ENCODE measurements around the gene CCNL2. TPM values are rescaled to one million over a fixed set of nuclear protein-coding genes. Genes with fewer than 3 reads are reported as not detected.

CCNL2 gene
- total RNA-seq, 1 donor from 2014 or later = 134 TPM

DNA sequence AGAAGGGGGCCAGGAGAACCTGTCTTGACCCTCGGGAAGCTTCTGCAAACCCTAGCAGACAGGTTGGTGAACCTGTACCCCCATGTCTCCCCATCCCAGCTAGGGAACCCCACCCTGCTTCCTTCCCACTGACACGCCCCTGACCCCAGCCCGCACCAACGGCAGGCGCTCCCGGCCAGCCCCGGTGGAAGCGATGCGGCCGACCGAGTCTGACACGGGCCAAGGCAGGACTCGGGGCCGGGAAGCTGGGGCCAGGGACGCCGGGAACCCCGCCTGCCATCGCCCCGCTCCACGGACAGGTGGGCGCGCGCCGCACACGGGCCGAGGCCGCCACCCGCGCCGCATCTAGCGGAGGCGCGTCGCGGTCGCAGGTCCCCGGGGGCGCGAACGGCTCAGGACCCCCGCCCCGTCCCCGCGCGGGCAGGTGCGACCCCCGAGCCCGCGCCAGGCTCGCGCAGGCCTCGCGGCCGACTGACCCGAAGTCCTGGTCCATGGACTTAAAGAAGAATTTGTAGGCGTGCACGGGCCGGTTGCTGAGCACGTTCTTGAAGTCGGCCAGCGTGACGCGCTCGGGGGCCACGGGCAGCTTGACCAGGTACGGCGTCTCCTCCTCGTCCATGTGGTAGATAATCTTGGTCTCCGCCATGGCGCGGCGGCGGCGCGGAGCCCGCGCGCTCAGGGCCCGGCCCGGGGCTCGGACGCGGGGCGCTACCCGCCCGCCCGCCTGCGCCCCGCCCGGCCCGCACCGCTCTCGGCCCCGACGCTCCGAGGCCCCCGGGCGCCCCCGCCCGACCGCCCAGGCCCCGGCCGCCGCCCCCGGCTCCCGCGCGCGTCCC lies 50.5 kb downstream of the CCNL2 start:
- DNase-seq (ENCODE audit: low read depth) = no peak
- TF ChIP-seq, protein P1, sequence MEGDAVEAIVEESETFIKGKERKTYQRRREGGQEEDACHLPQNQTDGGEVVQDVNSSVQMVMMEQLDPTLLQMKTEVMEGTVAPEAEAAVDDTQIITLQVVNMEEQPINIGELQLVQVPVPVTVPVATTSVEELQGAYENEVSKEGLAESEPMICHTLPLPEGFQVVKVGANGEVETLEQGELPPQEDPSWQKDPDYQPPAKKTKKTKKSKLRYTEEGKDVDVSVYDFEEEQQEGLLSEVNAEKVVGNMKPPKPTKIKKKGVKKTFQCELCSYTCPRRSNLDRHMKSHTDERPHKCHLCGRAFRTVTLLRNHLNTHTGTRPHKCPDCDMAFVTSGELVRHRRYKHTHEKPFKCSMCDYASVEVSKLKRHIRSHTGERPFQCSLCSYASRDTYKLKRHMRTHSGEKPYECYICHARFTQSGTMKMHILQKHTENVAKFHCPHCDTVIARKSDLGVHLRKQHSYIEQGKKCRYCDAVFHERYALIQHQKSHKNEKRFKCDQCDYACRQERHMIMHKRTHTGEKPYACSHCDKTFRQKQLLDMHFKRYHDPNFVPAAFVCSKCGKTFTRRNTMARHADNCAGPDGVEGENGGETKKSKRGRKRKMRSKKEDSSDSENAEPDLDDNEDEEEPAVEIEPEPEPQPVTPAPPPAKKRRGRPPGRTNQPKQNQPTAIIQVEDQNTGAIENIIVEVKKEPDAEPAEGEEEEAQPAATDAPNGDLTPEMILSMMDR (IDR thresholded peaks at IDR 0.05; ENCODE audit: insufficient read depth, low read length, poor library complexity, severe bottlenecking) = no peak
- H3K27me3 ChIP-seq (ENCODE audit: control insufficient read depth, insufficient read depth, low read length) = peaks cover 2% of the 10 kb centered on the region
- no peaks in the 10 kb centered on the region for H3K36me3 ChIP-seq (ENCODE audit: control insufficient read depth, insufficient read depth, low read length)
- H3K4me3 ChIP-seq (ENCODE audit: low read depth, low read length) = peak overlapping the region; percentile 86

DNA sequence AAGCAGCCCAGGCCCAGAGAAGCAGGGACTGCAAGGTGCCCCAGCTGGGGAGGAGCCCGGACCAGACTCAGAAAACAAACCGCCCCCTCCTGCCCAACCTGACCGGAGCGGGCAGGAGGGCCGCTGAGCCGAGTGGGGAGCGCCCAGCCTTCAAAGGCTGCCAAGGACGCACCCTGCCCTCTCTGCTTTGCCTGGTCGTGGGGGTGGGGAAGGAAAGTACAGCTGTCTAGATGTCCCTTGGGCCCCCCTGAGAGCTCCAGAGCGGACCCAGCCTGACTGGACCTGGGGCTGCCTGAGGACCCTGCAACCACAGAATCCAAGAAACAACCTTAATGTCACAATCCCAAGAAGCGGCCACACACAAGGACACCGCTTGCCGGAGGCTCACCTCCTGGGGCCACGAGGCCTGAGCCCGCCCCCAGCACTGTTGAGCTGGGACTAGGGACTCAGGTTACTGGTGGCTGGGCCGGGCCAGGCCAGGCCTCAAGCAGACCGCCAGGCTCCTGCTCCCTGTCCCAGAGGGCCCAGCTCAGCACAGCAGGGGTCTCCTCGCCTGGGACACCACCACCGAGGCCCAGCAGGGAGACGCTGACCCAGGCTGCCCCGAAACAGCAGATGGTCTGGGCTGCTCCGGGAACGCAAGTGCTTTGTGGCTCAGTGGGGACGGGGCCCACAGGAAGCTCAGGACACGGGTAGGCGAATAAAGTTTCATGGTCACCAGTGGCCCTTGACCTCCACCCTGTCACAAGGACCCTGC lies 51.3 kb downstream of the CCNL2 start:
- no peaks in the 10 kb centered on the region for H3K27me3 ChIP-seq (ENCODE audit: control insufficient read depth, insufficient read depth, low read length)
- TF ChIP-seq, protein P1 (IDR thresholded peaks at IDR 0.05; ENCODE audit: insufficient read depth, low read length, poor library complexity, severe bottlenecking) = no peak
- no peak for DNase-seq (ENCODE audit: low read depth)
- H3K36me3 ChIP-seq (ENCODE audit: control insufficient read depth, insufficient read depth, low read length) = no peaks in the 10 kb centered on the region
- H3K4me3 ChIP-seq (ENCODE audit: low read depth, low read length) = peak overlapping the region; percentile 86

DNA sequence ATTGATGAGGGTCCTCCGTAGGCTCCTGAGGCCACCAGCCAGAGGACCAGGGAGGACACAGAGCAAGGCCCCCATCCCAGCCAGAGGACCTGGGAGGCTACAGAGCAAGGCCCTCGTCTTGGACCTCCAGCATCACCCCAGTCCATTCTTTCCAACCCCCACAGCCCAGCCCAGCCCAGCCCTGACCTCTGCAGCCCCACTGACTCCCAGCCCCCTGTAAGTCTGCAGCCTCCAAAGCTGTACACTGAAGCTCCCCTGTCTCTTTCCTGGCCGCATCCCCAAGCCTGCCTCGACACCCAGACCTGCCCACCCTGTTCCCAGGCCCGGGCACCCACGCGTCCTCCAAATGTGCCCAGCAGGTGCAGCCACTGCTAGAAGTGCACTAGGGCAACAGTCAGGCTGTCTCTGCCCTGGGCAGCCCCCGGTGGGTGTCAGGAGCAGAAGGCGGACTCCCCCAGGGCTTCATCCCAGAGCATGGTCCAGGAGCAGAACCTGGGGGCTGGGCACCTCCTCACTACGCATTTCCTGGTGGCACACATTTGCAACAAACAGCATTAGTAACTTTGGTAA lies 52.0 kb downstream of the CCNL2 start:
- no peaks in the 10 kb centered on the region for H3K27me3 ChIP-seq (ENCODE audit: control insufficient read depth, insufficient read depth, low read length)
- DNase-seq (ENCODE audit: low read depth) = no peak
- TF ChIP-seq, protein P1 (IDR thresholded peaks at IDR 0.05; ENCODE audit: insufficient read depth, low read length, poor library complexity, severe bottlenecking) = no peak
- peak overlapping the region; percentile 86 for H3K4me3 ChIP-seq (ENCODE audit: low read depth, low read length)
- H3K36me3 ChIP-seq (ENCODE audit: control insufficient read depth, insufficient read depth, low read length) = no peaks in the 10 kb centered on the region

GRCh38 chr1:1346501-1346890 lies 52.6 kb downstream of the CCNL2 start:
- TF ChIP-seq, protein P1 (IDR thresholded peaks at IDR 0.05; ENCODE audit: insufficient read depth, low read length, poor library complexity, severe bottlenecking) = no peak
- H3K36me3 ChIP-seq (ENCODE audit: control insufficient read depth, insufficient read depth, low read length) = no peaks in the 10 kb centered on the region

GRCh38 chr1:1345860-1346500 lies 53.2 kb downstream of the CCNL2 start:
- TF ChIP-seq, protein P1 (IDR thresholded peaks at IDR 0.05; ENCODE audit: insufficient read depth, low read length, poor library complexity, severe bottlenecking) = no peak
- Histone ChIP-seq H3K36me3 (ENCODE audit: control insufficient read depth, insufficient read depth, low read length) (peaks cover under 1% of the 10 kb centered on the region), H3K4me3 (ENCODE audit: low read depth, low read length) (no peak overlapping the region), H3K27me3 (ENCODE audit: control insufficient read depth, insufficient read depth, low read length) (no peaks in the 10 kb centered on the region)
- DNase-seq (ENCODE audit: low read depth) = no peak

More at GRCh38 chr1:1346501-1346890, 52.6 kb downstream of the CCNL2 start:
- no peak overlapping the region for H3K4me3 ChIP-seq (ENCODE audit: low read depth, low read length)
- no peak for DNase-seq (ENCODE audit: low read depth)
- H3K27me3 ChIP-seq (ENCODE audit: control insufficient read depth, insufficient read depth, low read length) = no peaks in the 10 kb centered on the region
